H1 (cell line): Measurements from ENCODE around the gene ALOX15B.

ENCODE experiments used
- CHD2 ChIP-seq: IDR thresholded peaks from 2 replicates; pipeline ENCODE4 v1.6.1; 2012; ENCODE audit warnings: low read length, improper control_type of control experiment
- CREB1 ChIP-seq: IDR thresholded peaks from 2 replicates; pipeline ENCODE4 v1.6.1; 2012; ENCODE audit warnings: inconsistent platforms
- FOSL1 ChIP-seq: IDR thresholded peaks from 2 replicates; pipeline ENCODE4 v1.6.1; 2011; ENCODE audit warnings: mild to moderate bottlenecking, low read depth, low read length, moderate library complexity; ENCODE audit not compliant: insufficient read depth
- HDAC6 ChIP-seq: IDR thresholded peaks from one replicate; pipeline ENCODE4 v1.7.1; 2012; ENCODE audit warnings: low read depth, mild to moderate bottlenecking, inconsistent platforms, low read length, moderate library complexity
- KDM1A ChIP-seq: fragments of 200-600, 300-600 bp; sonication (generic); IDR thresholded peaks from 2 replicates; pipeline ENCODE4 v1.7.1; 2016; ENCODE audit warnings: mild to moderate bottlenecking, low read length, borderline replicate concordance
- MAFK ChIP-seq: IDR thresholded peaks from 2 replicates; pipeline ENCODE4 v1.6.1; 2012; ENCODE audit warnings: low read depth, mild to moderate bottlenecking, improper control_type of control experiment, low read length
- POLR2A ChIP-seq, 2 experiments: IDR thresholded peaks; 1 replicate in 1 of 2; 2 replicates in 1 of 2; pipeline ENCODE4 v1.6.1; 2011; ENCODE audit warnings: low read depth in 2 of 2, low read length in 2 of 2, mild to moderate bottlenecking in 2 of 2; ENCODE audit errors: control extremely low read depth in 1 of 2
- POLR2AphosphoS5 ChIP-seq: IDR thresholded peaks from 2 replicates; pipeline ENCODE4 v1.6.1; 2011; ENCODE audit warnings: low read depth, low read length
- SIX5 ChIP-seq: IDR thresholded peaks from 2 replicates; pipeline ENCODE4 v1.6.1; 2011; ENCODE audit warnings: mild to moderate bottlenecking, low read depth, low read length
- SUZ12 ChIP-seq: fragments of 200-600 bp; sonication (generic); IDR thresholded peaks from 2 replicates; pipeline ENCODE4 v1.6.1; 2012; ENCODE audit warnings: mild to moderate bottlenecking, inconsistent platforms, low read length, moderate library complexity, mixed read lengths
- TF ChIP-seq, protein P1 (sequence below), 3 experiments: IDR thresholded peaks; 1 replicate in 2 of 3; 2 replicates in 1 of 3; pipeline versions ENCODE4 v1.5.1 to v1.6.1; 2011; ENCODE audit warnings: low read length in 3 of 3, mild to moderate bottlenecking in 3 of 3, inconsistent platforms in 2 of 3, low read depth in 1 of 3, moderate library complexity in 1 of 3; ENCODE audit not compliant: insufficient read depth in 1 of 3; ENCODE audit errors: control extremely low read depth in 1 of 3
- TF ChIP-seq, protein P2 (sequence below): IDR thresholded peaks from 2 replicates; pipeline ENCODE4 v1.6.1; 2012; ENCODE audit warnings: low read length, inconsistent platforms

DNA sequence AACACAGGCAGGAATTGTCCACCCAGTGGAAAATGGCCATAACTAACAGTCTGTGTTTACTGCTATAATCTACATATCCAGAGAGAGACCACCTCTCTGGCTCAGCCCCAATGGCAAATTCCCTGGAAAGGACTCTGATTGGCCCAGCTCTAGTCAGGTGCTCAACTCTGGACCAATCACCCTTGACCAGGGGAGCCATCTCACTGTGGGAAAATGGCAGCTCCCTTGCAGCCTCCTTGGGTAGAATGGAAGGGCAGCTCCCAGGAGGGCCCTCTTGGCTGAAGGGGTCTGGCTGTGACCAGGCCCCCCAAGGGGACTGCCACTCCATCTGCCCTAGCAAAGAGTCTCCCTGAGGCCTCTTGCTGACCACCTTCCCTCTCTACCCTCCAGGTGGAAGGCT is 3.1 kb downstream of the ALOX15B start:
- TF ChIP-seq, protein P1, sequence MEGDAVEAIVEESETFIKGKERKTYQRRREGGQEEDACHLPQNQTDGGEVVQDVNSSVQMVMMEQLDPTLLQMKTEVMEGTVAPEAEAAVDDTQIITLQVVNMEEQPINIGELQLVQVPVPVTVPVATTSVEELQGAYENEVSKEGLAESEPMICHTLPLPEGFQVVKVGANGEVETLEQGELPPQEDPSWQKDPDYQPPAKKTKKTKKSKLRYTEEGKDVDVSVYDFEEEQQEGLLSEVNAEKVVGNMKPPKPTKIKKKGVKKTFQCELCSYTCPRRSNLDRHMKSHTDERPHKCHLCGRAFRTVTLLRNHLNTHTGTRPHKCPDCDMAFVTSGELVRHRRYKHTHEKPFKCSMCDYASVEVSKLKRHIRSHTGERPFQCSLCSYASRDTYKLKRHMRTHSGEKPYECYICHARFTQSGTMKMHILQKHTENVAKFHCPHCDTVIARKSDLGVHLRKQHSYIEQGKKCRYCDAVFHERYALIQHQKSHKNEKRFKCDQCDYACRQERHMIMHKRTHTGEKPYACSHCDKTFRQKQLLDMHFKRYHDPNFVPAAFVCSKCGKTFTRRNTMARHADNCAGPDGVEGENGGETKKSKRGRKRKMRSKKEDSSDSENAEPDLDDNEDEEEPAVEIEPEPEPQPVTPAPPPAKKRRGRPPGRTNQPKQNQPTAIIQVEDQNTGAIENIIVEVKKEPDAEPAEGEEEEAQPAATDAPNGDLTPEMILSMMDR (IDR thresholded peaks at IDR 0.05; ENCODE audit: control extremely low read depth in 1 of 3, insufficient read depth in 1 of 3, low read depth in 1 of 3, low read length in 3 of 3) = no peak
- no peak for TF ChIP-seq SUZ12
- TF ChIP-seq HDAC6 = no peak
- no peak for TF ChIP-seq CREB1
- TF ChIP-seq POLR2A (IDR thresholded peaks at IDR 0.05; ENCODE audit: control extremely low read depth in 1 of 2, low read depth in 2 of 2, low read length in 2 of 2) = no peak
- TF ChIP-seq, protein P2, sequence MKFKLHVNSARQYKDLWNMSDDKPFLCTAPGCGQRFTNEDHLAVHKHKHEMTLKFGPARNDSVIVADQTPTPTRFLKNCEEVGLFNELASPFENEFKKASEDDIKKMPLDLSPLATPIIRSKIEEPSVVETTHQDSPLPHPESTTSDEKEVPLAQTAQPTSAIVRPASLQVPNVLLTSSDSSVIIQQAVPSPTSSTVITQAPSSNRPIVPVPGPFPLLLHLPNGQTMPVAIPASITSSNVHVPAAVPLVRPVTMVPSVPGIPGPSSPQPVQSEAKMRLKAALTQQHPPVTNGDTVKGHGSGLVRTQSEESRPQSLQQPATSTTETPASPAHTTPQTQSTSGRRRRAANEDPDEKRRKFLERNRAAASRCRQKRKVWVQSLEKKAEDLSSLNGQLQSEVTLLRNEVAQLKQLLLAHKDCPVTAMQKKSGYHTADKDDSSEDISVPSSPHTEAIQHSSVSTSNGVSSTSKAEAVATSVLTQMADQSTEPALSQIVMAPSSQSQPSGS = no peak
- no peak for TF ChIP-seq SIX5
- TF ChIP-seq MAFK = no peak
- no peak for TF ChIP-seq CHD2
- TF ChIP-seq KDM1A = no peak
- no peak for TF ChIP-seq POLR2AphosphoS5
- no peak for TF ChIP-seq FOSL1
